HCT116 (cell line): ENCODE data around the gene PLCB1. TPM values are rescaled to one million over a fixed set of nuclear protein-coding genes. Genes with fewer than 3 reads are reported as not detected.

Source experiments
- ATAC-seq: fragments of 200-7000 bp; cut with Tn5 transposase; 2 replicates; pipeline ENCODE4 v1.9.1; 2020; ENCODE audit warnings: mild to moderate bottlenecking, moderate library complexity
- BruUV-seq: library from RNA; stranded (reverse); fragments of 400-500 nt; replicated peaks from 2 replicates; lab custom pipeline; 2021; lab: Mats Ljungman, UMichigan
- CTCF ChIA-PET: fragments of 300-600 bp; sonication (Branson Sonifier 250); formaldehyde crosslinking; loops from one replicate; lab custom pipeline; 2021; ENCODE audit warnings: antibody characterized with exemption; lab: Charles Lee
- POLR2A ChIA-PET: fragments of 300-600, 350-600 bp; sonication (Branson Sonifier 250); formaldehyde crosslinking; loops from one replicate; lab custom pipeline; 2021; ENCODE audit warnings: antibody characterized with exemption; lab: Charles Lee
- RAD21 ChIA-PET, 2 experiments: fragments of 300-600 bp; sonication (Branson Sonifier 250); formaldehyde crosslinking; loops; one replicate each; lab custom pipeline; 2023; ENCODE audit warnings: low total read pairs in 2 of 2; ENCODE audit not compliant: uncharacterized antibody in 2 of 2, unreplicated experiment in 2 of 2, low non-redundant PET in 1 of 2; lab: Charles Lee
- DNase-seq: peaks from one replicate; pipeline ENCODE4 v3.0.0-alpha.2; 2010; ENCODE audit warnings: low read depth, low spot score
- H2AFZ ChIP-seq: fragments of 200-600 bp; shearing (Covaris generic), sonication (generic); 2 replicates; pipeline ENCODE4 v1.6.1; 2017; ENCODE audit warnings: low read depth, mixed run types, mixed read lengths, antibody characterized with exemption, low read length; ENCODE audit not compliant: poor library complexity, severe bottlenecking
- H3K27ac ChIP-seq: 2 replicates; pipeline ENCODE4 v1.5.1; 2012; ENCODE audit warnings: low read depth, low read length
- H3K27me3 ChIP-seq: fragments of 200-600 bp; sonication (generic); 2 replicates; pipeline ENCODE4 v1.6.1; 2016; ENCODE audit warnings: mixed run types, low read length, mixed read lengths; ENCODE audit not compliant: insufficient read depth
- H3K36me3 ChIP-seq, 2 experiments: fragments of 200-500 bp in 1 of 2; fragments of 200-600 bp in 1 of 2; sonication (Bioruptor generic) in 1 of 2; sonication (generic) in 1 of 2; 2 replicates each; pipeline versions ENCODE4 v1.5.1 to v1.6.1; 2014 to 2016; ENCODE audit warnings: low read length in 2 of 2, inconsistent platforms in 1 of 2, mixed read lengths in 1 of 2, mixed run types in 1 of 2; ENCODE audit not compliant: insufficient read depth in 2 of 2, control insufficient read depth in 1 of 2
- H3K4me1 ChIP-seq, 2 experiments: fragments of 200-600 bp in 1 of 2; sonication (generic) in 1 of 2; 2 replicates each; pipeline versions ENCODE4 v1.5.1 to v1.6.1; 2012 to 2017; ENCODE audit warnings: low read length in 2 of 2, inconsistent platforms in 1 of 2, mild to moderate bottlenecking in 1 of 2, mixed read lengths in 1 of 2, mixed run types in 1 of 2, moderate library complexity in 1 of 2; ENCODE audit not compliant: insufficient read depth in 2 of 2, control insufficient read depth in 1 of 2
- H3K4me2 ChIP-seq: fragments of 200-600 bp; sonication (generic); 2 replicates; pipeline ENCODE4 v1.6.1; 2017; ENCODE audit warnings: mixed run types, low read length, mixed read lengths
- H3K4me3 ChIP-seq, 2 experiments: fragments of 200-600 bp in 1 of 2; sonication (generic) in 1 of 2; replicated peaks in 1 of 2; 2 replicates each; pipeline ENCODE4 v1.5.1; 2011 to 2016; ENCODE audit warnings: low read length in 2 of 2, control low read depth in 1 of 2, low read depth in 1 of 2, mild to moderate bottlenecking in 1 of 2, mixed read lengths in 1 of 2, mixed run types in 1 of 2
- H3K79me2 ChIP-seq: fragments of 200-600 bp; sonication (generic); 2 replicates; pipeline ENCODE4 v1.6.1; 2017; ENCODE audit warnings: mild to moderate bottlenecking, mixed run types, low read length, moderate library complexity, mixed read lengths; ENCODE audit not compliant: insufficient read depth
- H3K9ac ChIP-seq: fragments of 200-600 bp; sonication (generic); 2 replicates; pipeline ENCODE4 v1.6.1; 2016; ENCODE audit warnings: low read length, mixed read lengths
- H3K9me2 ChIP-seq: fragments of 200-600 bp; sonication (generic), shearing (Covaris generic); 2 replicates; pipeline ENCODE4 v1.6.1; 2017; ENCODE audit warnings: mixed run types, mild to moderate bottlenecking, moderate library complexity; ENCODE audit not compliant: insufficient read depth
- H3K9me3 ChIP-seq, 2 experiments: fragments of 200-500 bp in 1 of 2; fragments of 200-600 bp in 1 of 2; sonication (Bioruptor generic) in 1 of 2; sonication (generic) in 1 of 2; 2 replicates each; pipeline ENCODE4 v1.6.1; 2014 to 2017; ENCODE audit warnings: low read length in 2 of 2, mixed read lengths in 2 of 2, inconsistent platforms in 1 of 2, low read depth in 1 of 2, mild to moderate bottlenecking in 1 of 2, mixed run types in 1 of 2, moderate library complexity in 1 of 2; ENCODE audit not compliant: control insufficient read depth in 1 of 2, insufficient read depth in 1 of 2
- H4K20me1 ChIP-seq: fragments of 200-600 bp; sonication (generic), shearing (Covaris generic); 2 replicates; pipeline ENCODE4 v1.6.1; 2017; ENCODE audit warnings: mixed run types, mild to moderate bottlenecking, moderate library complexity; ENCODE audit not compliant: insufficient read depth
- EGR1 ChIP-seq: IDR thresholded peaks from 2 replicates; pipeline ENCODE4 v1.6.1; 2012; ENCODE audit warnings: low read depth
- FOSL1 ChIP-seq: IDR thresholded peaks from 2 replicates; pipeline ENCODE4 v1.6.1; 2012; ENCODE audit warnings: low read depth
- MAX ChIP-seq: IDR thresholded peaks from 2 replicates; pipeline ENCODE4 v1.6.1; 2012
- SRF ChIP-seq: IDR thresholded peaks from 2 replicates; pipeline ENCODE4 v1.6.1; 2012; ENCODE audit warnings: low read depth
- intact Hi-C: fragments of 100-400 bp; cut with micrococcal nuclease; formaldehyde crosslinking; loops from 2 replicates; pipeline ENCODE4 v1.10.0; 2022
- total RNA-seq: library from RNA; stranded (reverse); gene quantifications from one replicate; pipeline ENCODE4 v1.2.1, GENCODE V29; 2021; ENCODE audit not compliant: unreplicated experiment
- TF ChIP-seq, protein P1 (sequence below): IDR thresholded peaks from 2 replicates; pipeline ENCODE4 v1.6.1; 2012; ENCODE audit warnings: low read depth

PLCB1 gene
- total RNA-seq, 1 experiment from 2014 or later: 15.8 TPM

GRCh38 chr20:8778387-8778786, 646.3 kb downstream of the PLCB1 start:
- BruUV-seq: no TSS peak
- ATAC-seq: no peak

More at GRCh38 chr20:8778387-8778786, 646.3 kb downstream of the PLCB1 start:
- Histone ChIP-seq H3K36me3 (no peaks in the 10 kb centered on the region), H3K9me2 (no peaks in the 10 kb centered on the region), H3K4me1 (no peaks in the 10 kb centered on the region), H4K20me1 (no peaks in the 10 kb centered on the region), H3K4me2 (no peak overlapping the region), H3K9me3 (no peaks in the 10 kb centered on the region), H3K27me3 (no peaks in the 10 kb centered on the region), H3K9ac (no peak overlapping the region), H2AFZ (no peak overlapping the region), H3K4me3 (no peak overlapping the region), H3K79me2 (no peaks in the 10 kb centered on the region), H3K27ac (no peak overlapping the region)
- ChIA-PET RAD21 (no interaction called here), POLR2A (no interaction called here), CTCF (interaction anchor here (0.5 kb wide), 1 partner anchor 181 kb away, joined by 4 read pairs; no protein-coding TSS in a partner anchor)
- DNase-seq: no peak
- TF ChIP-seq, protein P1, sequence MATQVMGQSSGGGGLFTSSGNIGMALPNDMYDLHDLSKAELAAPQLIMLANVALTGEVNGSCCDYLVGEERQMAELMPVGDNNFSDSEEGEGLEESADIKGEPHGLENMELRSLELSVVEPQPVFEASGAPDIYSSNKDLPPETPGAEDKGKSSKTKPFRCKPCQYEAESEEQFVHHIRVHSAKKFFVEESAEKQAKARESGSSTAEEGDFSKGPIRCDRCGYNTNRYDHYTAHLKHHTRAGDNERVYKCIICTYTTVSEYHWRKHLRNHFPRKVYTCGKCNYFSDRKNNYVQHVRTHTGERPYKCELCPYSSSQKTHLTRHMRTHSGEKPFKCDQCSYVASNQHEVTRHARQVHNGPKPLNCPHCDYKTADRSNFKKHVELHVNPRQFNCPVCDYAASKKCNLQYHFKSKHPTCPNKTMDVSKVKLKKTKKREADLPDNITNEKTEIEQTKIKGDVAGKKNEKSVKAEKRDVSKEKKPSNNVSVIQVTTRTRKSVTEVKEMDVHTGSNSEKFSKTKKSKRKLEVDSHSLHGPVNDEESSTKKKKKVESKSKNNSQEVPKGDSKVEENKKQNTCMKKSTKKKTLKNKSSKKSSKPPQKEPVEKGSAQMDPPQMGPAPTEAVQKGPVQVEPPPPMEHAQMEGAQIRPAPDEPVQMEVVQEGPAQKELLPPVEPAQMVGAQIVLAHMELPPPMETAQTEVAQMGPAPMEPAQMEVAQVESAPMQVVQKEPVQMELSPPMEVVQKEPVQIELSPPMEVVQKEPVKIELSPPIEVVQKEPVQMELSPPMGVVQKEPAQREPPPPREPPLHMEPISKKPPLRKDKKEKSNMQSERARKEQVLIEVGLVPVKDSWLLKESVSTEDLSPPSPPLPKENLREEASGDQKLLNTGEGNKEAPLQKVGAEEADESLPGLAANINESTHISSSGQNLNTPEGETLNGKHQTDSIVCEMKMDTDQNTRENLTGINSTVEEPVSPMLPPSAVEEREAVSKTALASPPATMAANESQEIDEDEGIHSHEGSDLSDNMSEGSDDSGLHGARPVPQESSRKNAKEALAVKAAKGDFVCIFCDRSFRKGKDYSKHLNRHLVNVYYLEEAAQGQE: no peak
- TF ChIP-seq EGR1: no peak
- TF ChIP-seq SRF: no peak
- no peak for TF ChIP-seq MAX
- no peak for TF ChIP-seq FOSL1
- intact Hi-C loops: no loop called here
